Limb (tissue), 2 donors: ENCODE results near the gene CTDSPL.

Experiments
- DNase-seq, 2 donors: peaks; one replicate each; pipeline ENCODE4 v3.0.0-alpha.2; 2016; ENCODE audit errors: extremely low spot score in 2 of 2

CTDSPL gene

GRCh38 chr3:37941608-37942508 lies 80.2 kb downstream of the CTDSPL start:
- DNase-seq: no peak

DNA sequence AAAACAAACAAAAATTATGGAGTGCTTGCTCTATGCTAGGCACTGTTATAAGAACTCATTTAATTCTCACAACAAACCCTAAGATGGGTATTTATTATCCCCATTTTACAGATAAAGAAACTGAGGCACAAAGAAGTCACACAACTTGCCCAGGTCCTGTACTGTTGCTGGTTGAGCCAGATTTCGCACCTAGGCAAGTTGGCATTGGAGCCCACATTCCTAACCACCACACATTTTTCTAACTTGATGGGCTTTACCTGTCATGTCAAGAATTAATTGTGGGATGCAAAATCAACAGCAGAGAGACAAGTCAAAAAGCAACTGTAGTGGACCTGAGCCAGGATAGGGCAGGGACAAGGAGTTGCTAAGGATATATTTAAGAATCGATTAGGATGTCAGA lies 81.0 kb downstream of the CTDSPL start:
- DNase-seq: no peak

- DNase-seq: no peak
These were observed 81.4 kb downstream of the CTDSPL start for GRCh38 chr3:37943126-37943525.

- DNase-seq: no peak
These were observed 82.1 kb downstream of the CTDSPL start for GRCh38 chr3:37943631-37944314.

GRCh38 chr3:37944391-37944842 lies 82.7 kb downstream of the CTDSPL start:
- no peak for DNase-seq

DNA sequence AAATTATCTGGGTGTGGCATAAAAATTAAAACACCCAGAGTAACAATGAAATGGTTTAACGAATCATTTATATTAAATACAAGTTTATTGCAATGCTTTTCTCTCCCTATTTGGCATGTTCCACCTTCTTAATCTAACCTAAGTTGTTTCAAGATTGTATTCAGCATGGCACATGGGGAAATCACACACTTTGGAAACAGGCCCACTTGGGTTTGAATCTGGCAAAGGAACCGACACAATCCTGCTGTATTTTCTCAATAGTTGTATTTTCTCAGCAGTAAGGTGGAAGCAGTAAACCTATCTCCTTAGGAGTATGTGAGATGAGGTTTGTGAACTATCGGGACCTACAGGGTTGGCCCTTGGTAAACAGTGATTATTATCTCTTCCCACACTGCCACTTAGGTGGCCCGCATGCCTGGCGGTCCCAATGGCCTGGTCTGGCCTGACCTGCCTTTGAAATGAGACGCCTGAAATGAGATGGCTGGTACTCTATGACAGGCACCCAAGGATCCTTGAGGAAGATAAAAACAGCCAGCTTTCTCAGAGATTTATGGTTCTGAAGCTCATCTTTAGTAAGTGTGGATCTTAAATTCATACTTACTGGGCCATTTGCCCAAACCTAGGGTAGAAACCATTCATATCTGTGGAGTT lies 83.6 kb downstream of the CTDSPL start:
- no peak for DNase-seq

DNA sequence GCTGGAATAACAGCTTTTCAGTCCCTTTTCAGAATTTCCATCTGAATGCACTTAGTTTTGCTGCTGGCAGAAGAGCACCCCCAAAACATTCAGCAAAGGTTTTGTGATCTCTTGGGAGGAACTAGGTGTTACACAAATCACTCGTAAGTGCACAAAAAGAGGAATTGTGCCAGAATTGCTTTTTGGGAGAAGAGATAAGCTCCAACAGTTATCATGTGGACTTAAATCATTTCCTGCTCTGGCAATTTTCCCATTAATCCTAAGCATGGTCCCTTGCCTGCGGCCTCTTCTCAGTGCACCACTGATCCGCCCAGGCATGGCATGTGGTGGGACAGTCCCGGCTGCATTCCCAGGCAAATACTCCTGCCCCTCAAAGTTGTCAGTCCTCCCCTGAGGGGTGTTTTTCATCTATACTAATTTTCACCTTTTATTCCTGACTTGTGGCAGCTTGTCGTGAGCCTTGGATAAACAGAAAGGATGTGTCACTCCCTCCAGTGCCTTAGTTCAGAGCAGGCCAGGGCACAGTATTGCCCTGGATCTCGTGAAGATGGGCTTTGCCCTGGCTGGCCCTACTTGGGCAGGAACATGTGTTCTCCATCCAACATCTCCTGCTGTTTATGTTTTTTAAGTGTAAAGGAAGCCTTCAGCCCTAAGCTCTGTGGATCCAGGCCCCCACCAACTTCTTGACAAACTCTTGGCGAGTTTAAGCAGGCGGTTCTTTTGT lies 84.3 kb downstream of the CTDSPL start:
- DNase-seq: peak in 1 of 2 donors; percentile 55

GRCh38 chr3:37946531-37946889 lies 84.8 kb downstream of the CTDSPL start:
- DNase-seq: no peak

DNA sequence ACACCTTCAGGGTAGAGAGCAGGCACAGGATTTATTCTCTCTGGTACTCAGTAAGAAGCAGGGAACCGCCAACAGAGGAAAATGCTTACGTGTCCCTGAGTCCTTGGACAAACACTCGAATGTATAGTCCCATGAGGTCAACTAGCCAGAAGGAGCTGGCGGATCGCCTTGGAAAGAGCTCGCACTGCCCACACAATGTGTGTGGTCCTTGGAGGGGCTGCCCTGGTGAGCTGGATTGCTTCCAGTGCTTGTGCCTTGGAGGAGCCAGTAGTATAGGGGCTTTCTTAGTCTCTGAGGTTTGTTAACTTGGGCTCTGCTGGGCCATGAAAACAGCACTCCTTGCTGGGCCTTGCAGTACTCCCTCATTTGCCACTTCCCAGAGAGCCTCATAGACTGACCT lies 88.2 kb downstream of the CTDSPL start:
- DNase-seq: peak; percentile 60 to 70

GRCh38 chr3:37952564-37952963 lies 90.9 kb downstream of the CTDSPL start:
- DNase-seq: no peak

- DNase-seq: no peak
These were observed 91.5 kb downstream of the CTDSPL start for GRCh38 chr3:37953226-37953625.

GRCh38 chr3:37953707-37954394 lies 92.2 kb downstream of the CTDSPL start:
- no peak for DNase-seq

DNA sequence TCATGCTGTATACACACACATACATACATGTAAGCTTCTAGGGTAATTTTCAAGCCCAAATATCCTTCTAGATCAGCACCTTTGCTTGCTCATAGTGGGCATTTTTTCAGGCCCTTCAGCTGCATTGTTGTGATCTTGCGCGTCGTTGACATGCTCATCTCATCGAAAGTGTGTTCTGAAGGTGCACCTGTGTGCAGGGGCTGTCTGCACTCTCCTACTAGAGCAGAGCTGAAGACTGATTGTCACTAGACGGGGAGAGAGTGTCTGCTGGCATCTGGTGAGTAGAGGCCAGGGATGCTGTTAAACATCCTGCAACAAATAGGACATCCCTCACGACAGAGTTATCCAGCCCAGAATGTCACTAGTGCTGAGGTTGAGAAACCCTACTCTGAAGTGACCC lies 93.2 kb downstream of the CTDSPL start:
- DNase-seq: no peak

DNA sequence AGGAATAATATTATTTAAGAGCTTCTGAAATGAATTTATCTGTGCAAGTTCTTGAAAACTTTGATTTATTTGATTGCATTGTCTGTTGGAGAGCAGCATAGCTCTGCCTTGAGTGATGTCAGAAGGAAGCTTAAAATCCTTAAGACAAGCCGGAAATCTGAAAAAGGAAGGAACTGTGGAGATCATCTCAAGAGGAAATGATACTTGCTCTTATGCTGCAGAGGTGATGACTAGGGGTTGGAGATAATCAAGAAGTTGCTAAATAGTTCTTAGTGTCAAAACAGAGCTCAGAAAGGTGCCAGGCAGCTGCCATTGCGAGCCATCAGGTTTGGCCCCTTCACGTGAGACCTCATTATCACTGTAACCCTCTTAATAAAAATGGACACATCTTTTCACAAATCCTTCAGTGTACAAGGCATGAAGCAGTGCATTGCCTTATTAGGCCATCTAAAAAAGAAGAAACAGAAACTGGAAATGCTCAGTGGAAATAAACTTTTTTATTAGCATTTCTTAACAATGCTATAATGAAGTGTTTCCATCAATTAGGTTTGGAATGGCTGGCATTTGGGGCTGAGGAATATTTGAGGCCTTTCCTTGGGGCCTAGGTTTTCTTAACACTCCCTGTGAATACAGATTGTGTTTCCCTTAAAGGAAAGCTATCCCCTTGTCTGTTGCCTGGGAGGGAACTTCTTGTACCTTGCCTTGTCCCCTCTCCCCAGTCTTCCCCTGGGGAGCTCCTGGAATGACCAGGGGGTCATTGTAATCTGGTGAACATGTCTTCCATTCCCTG lies 94.4 kb downstream of the CTDSPL start:
- no peak for DNase-seq

- DNase-seq: no peak
These were observed 95.3 kb downstream of the CTDSPL start for GRCh38 chr3:37956723-37957538.

GRCh38 chr3:37957539-37957936 lies 95.9 kb downstream of the CTDSPL start:
- no peak for DNase-seq

GRCh38 chr3:37961622-37962431 lies 100.1 kb downstream of the CTDSPL start:
- DNase-seq: no peak

DNA sequence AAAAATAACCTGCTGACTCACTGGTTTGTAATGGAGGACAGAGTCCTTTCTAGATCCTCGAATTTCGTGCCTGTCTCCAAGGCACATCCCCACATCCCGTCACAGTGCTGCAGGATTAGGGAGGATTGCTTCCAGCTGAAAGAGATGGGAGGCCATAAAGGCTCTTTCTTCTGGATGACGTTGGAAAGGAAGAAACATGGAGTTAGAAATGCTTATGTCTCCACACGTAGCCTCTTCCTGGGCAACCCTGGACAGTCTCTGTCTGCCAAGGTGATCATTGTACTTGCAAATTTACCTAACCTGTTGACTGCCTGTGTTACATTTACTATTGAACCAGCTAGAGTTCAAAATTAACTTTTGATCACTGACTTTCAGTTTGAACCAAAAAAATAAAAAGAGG lies 101.3 kb downstream of the CTDSPL start:
- DNase-seq: no peak

GRCh38 chr3:37963635-37964034 lies 102.0 kb downstream of the CTDSPL start:
- no peak for DNase-seq
